DND-41 (cell line): ENCODE data around the gene ZDHHC13.

Source experiments
- ATAC-seq: fragments of 200-7000 bp; cut with Tn5 transposase; 3 replicates; pipeline ENCODE4 v1.9.1; 2021; ENCODE audit warnings: low read depth; ENCODE audit not compliant: insufficient read depth
- DNase-seq: peaks from one replicate; pipeline ENCODE4 v3.0.0-alpha.2; 2020
- H2AFZ ChIP-seq: 2 replicates; pipeline ENCODE4 v1.6.0; 2012; ENCODE audit warnings: low read depth, low read length
- H3K27ac ChIP-seq: 2 replicates; pipeline ENCODE4 v1.5.1; 2012; ENCODE audit warnings: low read length, inconsistent platforms
- H3K27me3 ChIP-seq: fragments of 200-600 bp; sonication (generic); 2 replicates; pipeline ENCODE4 v1.6.0; 2012; ENCODE audit warnings: low read length, mild to moderate bottlenecking, inconsistent platforms; ENCODE audit not compliant: insufficient read depth, poor library complexity
- H3K36me3 ChIP-seq: 2 replicates; pipeline ENCODE4 v1.5.1; 2012; ENCODE audit warnings: low read length, inconsistent platforms; ENCODE audit not compliant: insufficient read depth
- H3K4me1 ChIP-seq: 2 replicates; pipeline ENCODE4 v1.5.1; 2012; ENCODE audit warnings: mild to moderate bottlenecking, low read length; ENCODE audit not compliant: insufficient read depth
- H3K4me2 ChIP-seq: 2 replicates; pipeline ENCODE4 v1.6.0; 2012; ENCODE audit warnings: mild to moderate bottlenecking, moderate library complexity, low read length, inconsistent platforms; ENCODE audit not compliant: insufficient read depth
- H3K4me3 ChIP-seq, 2 experiments: fragments of 200-600 bp in 1 of 2; shearing (Covaris generic) in 1 of 2; 2 replicates each; pipeline ENCODE4 v1.5.1; 2012 to 2016; ENCODE audit warnings: inconsistent platforms in 2 of 2, low read length in 2 of 2, mild to moderate bottlenecking in 2 of 2, low read depth in 1 of 2, moderate library complexity in 1 of 2
- H3K79me2 ChIP-seq: 2 replicates; pipeline ENCODE4 v1.6.0; 2012; ENCODE audit warnings: low read length, inconsistent platforms; ENCODE audit not compliant: insufficient read depth
- H3K9ac ChIP-seq: 2 replicates; pipeline ENCODE4 v1.6.0; 2012; ENCODE audit warnings: low read depth, mild to moderate bottlenecking, inconsistent platforms, low read length, moderate library complexity
- H3K9me3 ChIP-seq: 2 replicates; pipeline ENCODE4 v1.5.1; 2012; ENCODE audit warnings: low read length, moderate library complexity, mild to moderate bottlenecking, inconsistent platforms; ENCODE audit not compliant: insufficient read depth, severe bottlenecking
- H4K20me1 ChIP-seq: 2 replicates; pipeline ENCODE4 v1.6.0; 2012; ENCODE audit warnings: low read length; ENCODE audit not compliant: insufficient read depth
- EZH2 ChIP-seq: IDR thresholded peaks from 3 replicates; pipeline ENCODE4 v1.6.1; 2012; ENCODE audit warnings: borderline replicate concordance, low read depth, mild to moderate bottlenecking, moderate library complexity, low read length, inconsistent platforms; ENCODE audit not compliant: severe bottlenecking
- TF ChIP-seq, protein P1 (sequence below): IDR thresholded peaks from 2 replicates; pipeline ENCODE4 v1.5.1; 2012; ENCODE audit warnings: borderline replicate concordance, low read length, moderate library complexity, mild to moderate bottlenecking; ENCODE audit not compliant: poor library complexity, severe bottlenecking; ENCODE audit errors: extremely low read depth

The ZDHHC13 gene

DNA sequence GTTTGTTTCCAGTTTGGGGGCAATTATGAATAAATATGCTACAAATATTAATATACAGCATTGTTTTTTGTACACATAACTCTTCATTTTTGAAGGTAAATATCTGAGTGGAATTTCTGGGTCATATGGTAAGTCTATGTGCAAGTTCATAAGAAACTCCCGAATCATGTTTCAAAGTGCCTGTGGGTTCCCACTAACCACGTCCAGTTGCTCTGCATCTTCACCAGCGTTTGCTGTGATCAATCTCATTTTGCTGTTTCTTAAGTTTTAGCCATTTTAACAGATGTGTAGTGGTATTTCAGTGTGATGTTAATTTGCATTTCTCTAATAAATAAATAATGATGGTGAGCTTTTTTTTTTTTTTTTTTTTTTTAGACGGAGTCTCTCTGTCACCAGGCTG, 99.1 kb downstream of the ZDHHC13 start:
- no peaks in the 10 kb centered on the region for H4K20me1 ChIP-seq
- no peaks in the 10 kb centered on the region for H3K36me3 ChIP-seq
- no peaks in the 10 kb centered on the region for H3K27me3 ChIP-seq
- ATAC-seq = no peak
- no peak overlapping the region for H3K27ac ChIP-seq
- no peaks in the 10 kb centered on the region for H3K4me1 ChIP-seq
- no peak overlapping the region for H3K4me2 ChIP-seq
- no peaks in the 10 kb centered on the region for H3K9me3 ChIP-seq
- H3K79me2 ChIP-seq = no peaks in the 10 kb centered on the region
- no peak for DNase-seq
- no peak overlapping the region for H3K9ac ChIP-seq
- H3K4me3 ChIP-seq = no peak overlapping the region
- TF ChIP-seq, protein P1, sequence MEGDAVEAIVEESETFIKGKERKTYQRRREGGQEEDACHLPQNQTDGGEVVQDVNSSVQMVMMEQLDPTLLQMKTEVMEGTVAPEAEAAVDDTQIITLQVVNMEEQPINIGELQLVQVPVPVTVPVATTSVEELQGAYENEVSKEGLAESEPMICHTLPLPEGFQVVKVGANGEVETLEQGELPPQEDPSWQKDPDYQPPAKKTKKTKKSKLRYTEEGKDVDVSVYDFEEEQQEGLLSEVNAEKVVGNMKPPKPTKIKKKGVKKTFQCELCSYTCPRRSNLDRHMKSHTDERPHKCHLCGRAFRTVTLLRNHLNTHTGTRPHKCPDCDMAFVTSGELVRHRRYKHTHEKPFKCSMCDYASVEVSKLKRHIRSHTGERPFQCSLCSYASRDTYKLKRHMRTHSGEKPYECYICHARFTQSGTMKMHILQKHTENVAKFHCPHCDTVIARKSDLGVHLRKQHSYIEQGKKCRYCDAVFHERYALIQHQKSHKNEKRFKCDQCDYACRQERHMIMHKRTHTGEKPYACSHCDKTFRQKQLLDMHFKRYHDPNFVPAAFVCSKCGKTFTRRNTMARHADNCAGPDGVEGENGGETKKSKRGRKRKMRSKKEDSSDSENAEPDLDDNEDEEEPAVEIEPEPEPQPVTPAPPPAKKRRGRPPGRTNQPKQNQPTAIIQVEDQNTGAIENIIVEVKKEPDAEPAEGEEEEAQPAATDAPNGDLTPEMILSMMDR = no peak
- TF ChIP-seq EZH2 = no peak
- no peak overlapping the region for H2AFZ ChIP-seq

DNA sequence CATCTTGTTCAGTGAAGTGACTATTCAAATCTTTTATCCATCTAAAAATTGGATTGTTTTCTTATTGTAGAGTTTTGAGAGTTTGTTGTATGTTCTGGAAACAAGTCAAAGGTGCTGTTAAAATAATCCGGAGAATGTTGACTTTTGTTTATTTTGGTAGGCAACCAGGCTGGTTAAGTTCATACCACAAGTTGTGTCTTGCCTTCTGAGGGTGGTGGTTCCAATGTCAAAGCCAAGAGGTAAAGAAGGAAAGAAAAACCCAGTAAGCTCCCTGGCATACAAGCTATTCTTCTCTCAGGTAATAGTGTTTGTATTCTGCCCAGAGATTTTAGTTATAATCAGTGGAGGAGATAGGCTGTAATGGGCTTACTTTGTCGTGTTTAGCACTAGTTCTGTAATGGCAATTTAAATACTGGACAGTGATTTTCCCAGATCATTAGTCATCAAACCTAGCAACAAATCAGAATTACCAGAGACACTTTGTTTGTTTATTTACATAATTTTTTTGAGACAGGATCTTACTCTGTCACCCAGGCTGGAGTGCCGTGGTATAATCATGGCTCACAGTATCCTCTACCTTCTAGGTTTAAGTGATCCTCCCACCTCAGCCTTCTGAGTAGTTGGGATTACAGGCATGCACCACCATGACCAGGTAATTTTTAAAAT, 99.9 kb downstream of the ZDHHC13 start:
- Histone ChIP-seq H3K4me3 (no peak overlapping the region), H2AFZ (no peak overlapping the region), H3K4me2 (no peak overlapping the region), H3K79me2 (no peaks in the 10 kb centered on the region), H3K4me1 (no peaks in the 10 kb centered on the region), H3K9ac (no peak overlapping the region), H3K36me3 (no peaks in the 10 kb centered on the region), H3K27me3 (no peaks in the 10 kb centered on the region), H3K9me3 (no peaks in the 10 kb centered on the region), H4K20me1 (no peaks in the 10 kb centered on the region), H3K27ac (no peak overlapping the region)
- no peak for TF ChIP-seq EZH2
- TF ChIP-seq, protein P1 = no peak
- ATAC-seq = no peak
- no peak for DNase-seq

DNA sequence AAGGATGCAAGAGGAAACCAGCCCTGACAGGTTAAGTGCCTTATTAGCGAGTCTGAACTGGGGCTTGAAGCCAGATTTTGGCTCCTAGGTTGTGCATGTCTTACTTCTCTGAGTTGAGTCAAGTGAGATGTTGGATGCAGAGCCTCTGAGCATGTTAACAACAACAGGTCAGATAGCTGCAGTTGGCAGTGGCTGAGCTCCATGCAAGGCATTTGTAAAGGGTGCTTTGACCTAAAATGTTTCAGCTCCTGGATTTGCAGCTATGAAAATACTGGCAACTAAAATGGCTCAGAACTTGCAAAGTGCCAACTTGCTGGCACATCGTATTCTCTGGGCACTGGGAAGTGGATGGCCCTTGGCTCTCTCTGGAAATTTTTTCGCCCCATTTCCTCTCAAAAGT, 101.2 kb downstream of the ZDHHC13 start:
- Histone ChIP-seq H3K27ac (no peak overlapping the region), H3K4me1 (no peaks in the 10 kb centered on the region), H3K9ac (no peak overlapping the region), H4K20me1 (no peaks in the 10 kb centered on the region), H3K79me2 (no peaks in the 10 kb centered on the region), H3K4me2 (no peak overlapping the region), H3K36me3 (peaks cover 2% of the 10 kb centered on the region; the same call in 1 of the 2 replicates), H3K27me3 (no peaks in the 10 kb centered on the region), H3K4me3 (no peak overlapping the region), H2AFZ (no peak overlapping the region), H3K9me3 (no peaks in the 10 kb centered on the region)
- DNase-seq = no peak
- no peak for TF ChIP-seq EZH2
- TF ChIP-seq, protein P1 = no peak
- ATAC-seq = no peak
